HCT116 (cell line): ENCODE data around the gene RSAD1. TPM values are rescaled to one million over a fixed set of nuclear protein-coding genes. Genes with fewer than 3 reads are reported as not detected.

Experiments
- ATAC-seq: fragments of 200-7000 bp; cut with Tn5 transposase; 2 replicates; pipeline ENCODE4 v1.9.1; 2020; ENCODE audit warnings: mild to moderate bottlenecking, moderate library complexity
- BruUV-seq: library from RNA; stranded (reverse); fragments of 400-500 nt; replicated peaks from 2 replicates; lab custom pipeline; 2021; lab: Mats Ljungman, UMichigan
- CTCF ChIA-PET: fragments of 300-600 bp; sonication (Branson Sonifier 250); formaldehyde crosslinking; loops from one replicate; lab custom pipeline; 2021; ENCODE audit warnings: antibody characterized with exemption; lab: Charles Lee
- POLR2A ChIA-PET: fragments of 300-600, 350-600 bp; sonication (Branson Sonifier 250); formaldehyde crosslinking; loops from one replicate; lab custom pipeline; 2021; ENCODE audit warnings: antibody characterized with exemption; lab: Charles Lee
- RAD21 ChIA-PET, 2 experiments: fragments of 300-600 bp; sonication (Branson Sonifier 250); formaldehyde crosslinking; loops; one replicate each; lab custom pipeline; 2023; ENCODE audit warnings: low total read pairs in 2 of 2; ENCODE audit not compliant: uncharacterized antibody in 2 of 2, unreplicated experiment in 2 of 2, low non-redundant PET in 1 of 2; lab: Charles Lee
- DNase-seq: peaks from one replicate; pipeline ENCODE4 v3.0.0-alpha.2; 2010; ENCODE audit warnings: low read depth, low spot score
- H2AFZ ChIP-seq: fragments of 200-600 bp; shearing (Covaris generic), sonication (generic); 2 replicates; pipeline ENCODE4 v1.6.1; 2017; ENCODE audit warnings: low read depth, mixed run types, mixed read lengths, antibody characterized with exemption, low read length; ENCODE audit not compliant: poor library complexity, severe bottlenecking
- H3K27ac ChIP-seq: 2 replicates; pipeline ENCODE4 v1.5.1; 2012; ENCODE audit warnings: low read depth, low read length
- H3K27me3 ChIP-seq: fragments of 200-600 bp; sonication (generic); 2 replicates; pipeline ENCODE4 v1.6.1; 2016; ENCODE audit warnings: mixed run types, low read length, mixed read lengths; ENCODE audit not compliant: insufficient read depth
- H3K36me3 ChIP-seq, 2 experiments: fragments of 200-500 bp in 1 of 2; fragments of 200-600 bp in 1 of 2; sonication (Bioruptor generic) in 1 of 2; sonication (generic) in 1 of 2; 2 replicates each; pipeline versions ENCODE4 v1.5.1 to v1.6.1; 2014 to 2016; ENCODE audit warnings: low read length in 2 of 2, inconsistent platforms in 1 of 2, mixed read lengths in 1 of 2, mixed run types in 1 of 2; ENCODE audit not compliant: insufficient read depth in 2 of 2, control insufficient read depth in 1 of 2
- H3K4me1 ChIP-seq, 2 experiments: fragments of 200-600 bp in 1 of 2; sonication (generic) in 1 of 2; 2 replicates each; pipeline versions ENCODE4 v1.5.1 to v1.6.1; 2012 to 2017; ENCODE audit warnings: low read length in 2 of 2, inconsistent platforms in 1 of 2, mild to moderate bottlenecking in 1 of 2, mixed read lengths in 1 of 2, mixed run types in 1 of 2, moderate library complexity in 1 of 2; ENCODE audit not compliant: insufficient read depth in 2 of 2, control insufficient read depth in 1 of 2
- H3K4me2 ChIP-seq: fragments of 200-600 bp; sonication (generic); 2 replicates; pipeline ENCODE4 v1.6.1; 2017; ENCODE audit warnings: mixed run types, low read length, mixed read lengths
- H3K4me3 ChIP-seq, 2 experiments: fragments of 200-600 bp in 1 of 2; sonication (generic) in 1 of 2; replicated peaks in 1 of 2; 2 replicates each; pipeline ENCODE4 v1.5.1; 2011 to 2016; ENCODE audit warnings: low read length in 2 of 2, control low read depth in 1 of 2, low read depth in 1 of 2, mild to moderate bottlenecking in 1 of 2, mixed read lengths in 1 of 2, mixed run types in 1 of 2
- H3K79me2 ChIP-seq: fragments of 200-600 bp; sonication (generic); 2 replicates; pipeline ENCODE4 v1.6.1; 2017; ENCODE audit warnings: mild to moderate bottlenecking, mixed run types, low read length, moderate library complexity, mixed read lengths; ENCODE audit not compliant: insufficient read depth
- H3K9ac ChIP-seq: fragments of 200-600 bp; sonication (generic); 2 replicates; pipeline ENCODE4 v1.6.1; 2016; ENCODE audit warnings: low read length, mixed read lengths
- H3K9me2 ChIP-seq: fragments of 200-600 bp; sonication (generic), shearing (Covaris generic); 2 replicates; pipeline ENCODE4 v1.6.1; 2017; ENCODE audit warnings: mixed run types, mild to moderate bottlenecking, moderate library complexity; ENCODE audit not compliant: insufficient read depth
- H3K9me3 ChIP-seq, 2 experiments: fragments of 200-500 bp in 1 of 2; fragments of 200-600 bp in 1 of 2; sonication (Bioruptor generic) in 1 of 2; sonication (generic) in 1 of 2; 2 replicates each; pipeline ENCODE4 v1.6.1; 2014 to 2017; ENCODE audit warnings: low read length in 2 of 2, mixed read lengths in 2 of 2, inconsistent platforms in 1 of 2, low read depth in 1 of 2, mild to moderate bottlenecking in 1 of 2, mixed run types in 1 of 2, moderate library complexity in 1 of 2; ENCODE audit not compliant: control insufficient read depth in 1 of 2, insufficient read depth in 1 of 2
- H4K20me1 ChIP-seq: fragments of 200-600 bp; sonication (generic), shearing (Covaris generic); 2 replicates; pipeline ENCODE4 v1.6.1; 2017; ENCODE audit warnings: mixed run types, mild to moderate bottlenecking, moderate library complexity; ENCODE audit not compliant: insufficient read depth
- CTCF ChIP-seq, 3 experiments: fragments of 200-600 bp in 1 of 3; sonication (generic) in 1 of 3; IDR thresholded peaks in 2 of 3; conservative IDR thresholded peaks in 1 of 3; 2 replicates each; pipeline ENCODE4 v1.5.1; 2012 to 2017; ENCODE audit warnings: low read depth in 2 of 3, low read length in 2 of 3, antibody characterized with exemption in 1 of 3, borderline replicate concordance in 1 of 3, control low read depth in 1 of 3, mild to moderate bottlenecking in 1 of 3, mixed read lengths in 1 of 3, mixed run types in 1 of 3, moderate library complexity in 1 of 3; ENCODE audit not compliant: insufficient read depth in 1 of 3
- EGR1 ChIP-seq: IDR thresholded peaks from 2 replicates; pipeline ENCODE4 v1.6.1; 2012; ENCODE audit warnings: low read depth
- ELF1 ChIP-seq: IDR thresholded peaks from 2 replicates; pipeline ENCODE4 v1.6.1; 2012; ENCODE audit warnings: low read depth, borderline replicate concordance
- FOSL1 ChIP-seq: IDR thresholded peaks from 2 replicates; pipeline ENCODE4 v1.6.1; 2012; ENCODE audit warnings: low read depth
- JUND ChIP-seq: IDR thresholded peaks from 2 replicates; pipeline ENCODE4 v1.6.1; 2012
- SIN3A ChIP-seq: IDR thresholded peaks from 2 replicates; pipeline ENCODE4 v1.6.1; 2012; ENCODE audit warnings: low read depth
- ZFX ChIP-seq: fragments of 450-650 bp; IDR thresholded peaks from 2 replicates; pipeline ENCODE4 v1.6.1; 2017
- ZNF274 ChIP-seq: fragments of 200-500 bp; sonication (Bioruptor generic); IDR thresholded peaks from 2 replicates; pipeline ENCODE4 v1.6.1; 2014; ENCODE audit warnings: mild to moderate bottlenecking, low read depth, low read length, inconsistent platforms
- intact Hi-C: fragments of 100-400 bp; cut with micrococcal nuclease; formaldehyde crosslinking; loops from 2 replicates; pipeline ENCODE4 v1.10.0; 2022
- total RNA-seq: library from RNA; stranded (reverse); gene quantifications from one replicate; pipeline ENCODE4 v1.2.1, GENCODE V29; 2021; ENCODE audit not compliant: unreplicated experiment

The RSAD1 gene
- total RNA-seq, 1 experiment from 2014 or later, result 82.7 TPM

- H3K4me3 ChIP-seq, result no peak overlapping the region
- no peak for DNase-seq
- no peaks in the 10 kb centered on the region for H3K36me3 ChIP-seq
- POLR2A ChIA-PET, result interaction anchor here (0.9 kb wide), 1 partner anchor 14 kb away, joined by 3 read pairs; no protein-coding TSS in a partner anchor
- intact Hi-C loops, result no loop called here
- no peak overlapping the region for H3K9ac ChIP-seq
- CTCF ChIA-PET, result no interaction called here
- H3K27me3 ChIP-seq, result no peaks in the 10 kb centered on the region
- no peak overlapping the region for H3K27ac ChIP-seq
- no peaks in the 10 kb centered on the region for H3K79me2 ChIP-seq
- peaks cover 0 to 17% of the 10 kb centered on the region in 2 experiments; a peak in 2 of 4 replicates for H3K4me1 ChIP-seq
- no TSS peak for BruUV-seq
- H3K9me2 ChIP-seq, result no peaks in the 10 kb centered on the region
- H2AFZ ChIP-seq, result no peak overlapping the region
- TF ChIP-seq EGR1 (no peak), CTCF (IDR thresholded peaks at IDR 0.05 in 2 of 3, conservative IDR thresholded peaks at IDR 0.05 in 1 of 3; ENCODE audit: borderline replicate concordance in 1 of 3, insufficient read depth in 1 of 3, low read depth in 2 of 3, low read length in 2 of 3) (no peak), ELF1 (no peak), SIN3A (no peak), ZFX (no peak), ZNF274 (no peak), JUND (no peak), FOSL1 (no peak)
- no peak overlapping the region for H3K4me2 ChIP-seq
- H4K20me1 ChIP-seq, result no peaks in the 10 kb centered on the region
- RAD21 ChIA-PET, result no interaction called here
- ATAC-seq, result no peak
- no peaks in the 10 kb centered on the region for H3K9me3 ChIP-seq
Measured at GRCh38 chr17:50514388-50514787, 35.7 kb downstream of the RSAD1 start.
